ENCODE measurements around the gene CDH3. TPM values are rescaled to one million over a fixed set of nuclear protein-coding genes. Genes with fewer than 3 reads are reported as not detected.

CDH3 gene
- total and polyA plus RNA-seq, 2 of the 13 experiments (the other 11 are each of a cell fraction or from before 2014, with no cell fraction given): 0.11 TPM; not detected in 1

DNA sequence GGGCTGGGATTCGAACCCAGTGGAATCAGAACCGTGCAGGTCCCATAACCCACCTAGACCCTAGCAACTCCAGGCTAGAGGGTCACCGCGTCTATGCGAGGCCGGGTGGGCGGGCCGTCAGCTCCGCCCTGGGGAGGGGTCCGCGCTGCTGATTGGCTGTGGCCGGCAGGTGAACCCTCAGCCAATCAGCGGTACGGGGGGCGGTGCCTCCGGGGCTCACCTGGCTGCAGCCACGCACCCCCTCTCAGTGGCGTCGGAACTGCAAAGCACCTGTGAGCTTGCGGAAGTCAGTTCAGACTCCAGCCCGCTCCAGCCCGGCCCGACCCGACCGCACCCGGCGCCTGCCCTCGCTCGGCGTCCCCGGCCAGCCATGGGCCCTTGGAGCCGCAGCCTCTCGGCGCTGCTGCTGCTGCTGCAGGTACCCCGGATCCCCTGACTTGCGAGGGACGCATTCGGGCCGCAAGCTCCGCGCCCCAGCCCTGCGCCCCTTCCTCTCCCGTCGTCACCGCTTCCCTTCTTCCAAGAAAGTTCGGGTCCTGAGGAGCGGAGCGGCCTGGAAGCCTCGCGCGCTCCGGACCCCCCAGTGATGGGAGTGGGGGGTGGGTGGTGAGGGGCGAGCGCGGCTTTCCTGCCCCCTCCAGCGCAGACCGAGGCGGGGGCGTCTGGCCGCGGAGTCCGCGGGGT, 92.1 kb downstream of the CDH3 start, which contains the start of gene CDH1 (continued):
- TF ChIP-seq ZNF143 (CRISPR knock-in tag; IDR thresholded peaks at IDR 0.05) (no peak), ZNF205 (CRISPR knock-in tag; IDR thresholded peaks at IDR 0.05) (no peak), ZMAT5 (CRISPR knock-in tag; IDR thresholded peaks at IDR 0.05; ENCODE audit: borderline replicate concordance, low read depth) (no peak), PCBP1 (IDR thresholded peaks at IDR 0.05; ENCODE audit: borderline replicate concordance, low read depth, low read length) (no peak), ZNF552 (CRISPR knock-in tag; IDR thresholded peaks at IDR 0.05; ENCODE audit: borderline replicate concordance) (0 out of 2 replicates have a peak, but pooled peaks have one; percentile 71), NCOR1 (IDR thresholded peaks at IDR 0.05; ENCODE audit: borderline replicate concordance, low read length) (no peak), ZNF558 (CRISPR knock-in tag; IDR thresholded peaks at IDR 0.05; ENCODE audit: borderline replicate concordance) (no peak), PITX1 (CRISPR knock-in tag; IDR thresholded peaks at IDR 0.05) (no peak), ZNF30 (CRISPR knock-in tag; IDR thresholded peaks at IDR 0.05) (no peak), NAIF1 (CRISPR knock-in tag; IDR thresholded peaks at IDR 0.05; ENCODE audit: borderline replicate concordance) (no peak), RBAK (CRISPR knock-in tag; IDR thresholded peaks at IDR 0.05) (no peak), CCAR2 (optimal IDR thresholded peaks at IDR 0.05; ENCODE audit: low read depth, low read length) (no peak), CHD4 (IDR thresholded peaks at IDR 0.05; ENCODE audit: borderline replicate concordance, low read length) (no peak), KDM5B (CRISPR knock-in tag; IDR thresholded peaks at IDR 0.05; ENCODE audit: borderline replicate concordance) (0 out of 2 replicates have a peak, but pooled peaks have one; percentile 47), U2AF1 (optimal IDR thresholded peaks at IDR 0.05; ENCODE audit: low read depth, low read length) (no peak), TCF12 (IDR thresholded peaks at IDR 0.05) (no peak), TCF12 (CRISPR knock-in tag; IDR thresholded peaks at IDR 0.05) (no peak), ZNF414 (CRISPR knock-in tag; IDR thresholded peaks at IDR 0.05) (no peak), KLF12 (CRISPR knock-in tag; IDR thresholded peaks at IDR 0.05; ENCODE audit: borderline replicate concordance) (peak; percentile 21; the same call in 1 of the 2 replicates), ZNF10 (CRISPR knock-in tag; IDR thresholded peaks at IDR 0.05; ENCODE audit: borderline replicate concordance, low read depth) (no peak), GMEB2 (CRISPR knock-in tag; IDR thresholded peaks at IDR 0.05; ENCODE audit: low read depth) (no peak), ZNF460 (CRISPR knock-in tag; IDR thresholded peaks at IDR 0.05; ENCODE audit: borderline replicate concordance) (no peak)
- TF ChIP-seq, protein P1, sequence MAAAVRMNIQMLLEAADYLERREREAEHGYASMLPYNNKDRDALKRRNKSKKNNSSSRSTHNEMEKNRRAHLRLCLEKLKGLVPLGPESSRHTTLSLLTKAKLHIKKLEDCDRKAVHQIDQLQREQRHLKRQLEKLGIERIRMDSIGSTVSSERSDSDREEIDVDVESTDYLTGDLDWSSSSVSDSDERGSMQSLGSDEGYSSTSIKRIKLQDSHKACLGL (CRISPR knock-in tag; IDR thresholded peaks at IDR 0.05): peak; percentile 72; the same call in 1 of the 2 replicates
- TF ChIP-seq, protein P2, sequence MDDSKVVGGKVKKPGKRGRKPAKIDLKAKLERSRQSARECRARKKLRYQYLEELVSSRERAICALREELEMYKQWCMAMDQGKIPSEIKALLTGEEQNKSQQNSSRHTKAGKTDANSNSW (CRISPR knock-in tag; IDR thresholded peaks at IDR 0.05; ENCODE audit: borderline replicate concordance): no peak
- TF ChIP-seq, protein P3, sequence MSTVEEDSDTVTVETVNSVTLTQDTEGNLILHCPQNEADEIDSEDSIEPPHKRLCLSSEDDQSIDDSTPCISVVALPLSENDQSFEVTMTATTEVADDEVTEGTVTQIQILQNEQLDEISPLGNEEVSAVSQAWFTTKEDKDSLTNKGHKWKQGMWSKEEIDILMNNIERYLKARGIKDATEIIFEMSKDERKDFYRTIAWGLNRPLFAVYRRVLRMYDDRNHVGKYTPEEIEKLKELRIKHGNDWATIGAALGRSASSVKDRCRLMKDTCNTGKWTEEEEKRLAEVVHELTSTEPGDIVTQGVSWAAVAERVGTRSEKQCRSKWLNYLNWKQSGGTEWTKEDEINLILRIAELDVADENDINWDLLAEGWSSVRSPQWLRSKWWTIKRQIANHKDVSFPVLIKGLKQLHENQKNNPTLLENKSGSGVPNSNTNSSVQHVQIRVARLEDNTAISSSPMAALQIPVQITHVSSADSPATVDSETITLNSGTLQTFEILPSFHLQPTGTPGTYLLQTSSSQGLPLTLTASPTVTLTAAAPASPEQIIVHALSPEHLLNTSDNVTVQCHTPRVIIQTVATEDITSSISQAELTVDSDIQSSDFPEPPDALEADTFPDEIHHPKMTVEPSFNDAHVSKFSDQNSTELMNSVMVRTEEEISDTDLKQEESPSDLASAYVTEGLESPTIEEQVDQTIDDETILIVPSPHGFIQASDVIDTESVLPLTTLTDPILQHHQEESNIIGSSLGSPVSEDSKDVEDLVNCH (CRISPR knock-in tag; IDR thresholded peaks at IDR 0.05): no peak
